ENCODE measurements around the gene HTRA2.

Gene HTRA2

GRCh38 chr2:74562126-74562775, 32.5 kb downstream of the HTRA2 start:
- Histone ChIP-seq H4K20me1 (peaks cover 0 to 4% (median 0%) of the 10 kb centered on the region in 11 experiments; a peak in 3 of 22 replicates), H3K27ac (peak overlapping the region in 7 of 11 experiments; percentile 24 to 68 (median 56); a peak in 13 of 22 replicates), H3K4me2 (peak overlapping the region in 8 of 11 experiments; percentile 43 to 86 (median 66); a peak in 16 of 22 replicates)

GRCh38 chr2:74564222-74564621, 34.5 kb downstream of the HTRA2 start:
- Histone ChIP-seq H3K27me3 (no peaks in the 10 kb centered on the region), H4K20me1 (no peaks in the 10 kb centered on the region), H3K4me2 (peak overlapping the region in 3 of 11 experiments; percentile 2 to 29 (median 10); a peak in 3 of 22 replicates), H3K9me3 (replicated peaks in 1 of 11) (no peaks in the 10 kb centered on the region), H3K27ac (no peak overlapping the region), H3K36me3 (no peaks in the 10 kb centered on the region), H3K4me1 (peaks cover 6 to 91% (median 41%) of the 10 kb centered on the region in 10 experiments; a peak in 18 of 20 replicates), H3K9ac (no peak overlapping the region), H3K4me3 (no peak overlapping the region)
- no peak for TF ChIP-seq Cebpa-rat (IDR thresholded peaks at IDR 0.05)

More at GRCh38 chr2:74562126-74562775, 32.5 kb downstream of the HTRA2 start:
- Histone ChIP-seq H3K27me3 (no peaks in the 10 kb centered on the region), H3K9me3 (replicated peaks in 1 of 11) (no peaks in the 10 kb centered on the region), H3K9ac (no peak overlapping the region), H3K36me3 (peaks cover 0 to 15% (median 7%) of the 10 kb centered on the region in 11 experiments; a peak in 12 of 22 replicates), H3K4me1 (peaks cover 6 to 88% (median 35%) of the 10 kb centered on the region in 10 experiments; a peak in 18 of 20 replicates), H3K4me3 (no peak overlapping the region)
- TF ChIP-seq Cebpa-rat (IDR thresholded peaks at IDR 0.05), result no peak

GRCh38 chr2:74566076-74566753, 36.5 kb downstream of the HTRA2 start:
- Histone ChIP-seq H3K36me3 (no peaks in the 10 kb centered on the region), H3K4me2 (peak overlapping the region in 7 of 11 experiments; percentile 12 to 90 (median 71); a peak in 10 of 22 replicates), H3K9ac (peak overlapping the region in 3 of 11 experiments; percentile 32 to 49 (median 38); a peak in 3 of 22 replicates), H3K4me1 (peaks cover 4 to 93% (median 41%) of the 10 kb centered on the region in 10 experiments; a peak in 17 of 20 replicates), H3K4me3 (no peak overlapping the region), H3K27me3 (no peaks in the 10 kb centered on the region), H3K9me3 (replicated peaks in 1 of 11) (no peaks in the 10 kb centered on the region), H4K20me1 (no peaks in the 10 kb centered on the region), H3K27ac (peak overlapping the region in 4 of 11 experiments; percentile 56 to 79 (median 67); a peak in 9 of 22 replicates)
- TF ChIP-seq Cebpa-rat (IDR thresholded peaks at IDR 0.05), result no peak

GRCh38 chr2:74566754-74567085, 37.0 kb downstream of the HTRA2 start:
- H3K4me2 ChIP-seq, result peak overlapping the region in 7 of 11 experiments; percentile 12 to 90 (median 71); a peak in 11 of 22 replicates

DNA sequence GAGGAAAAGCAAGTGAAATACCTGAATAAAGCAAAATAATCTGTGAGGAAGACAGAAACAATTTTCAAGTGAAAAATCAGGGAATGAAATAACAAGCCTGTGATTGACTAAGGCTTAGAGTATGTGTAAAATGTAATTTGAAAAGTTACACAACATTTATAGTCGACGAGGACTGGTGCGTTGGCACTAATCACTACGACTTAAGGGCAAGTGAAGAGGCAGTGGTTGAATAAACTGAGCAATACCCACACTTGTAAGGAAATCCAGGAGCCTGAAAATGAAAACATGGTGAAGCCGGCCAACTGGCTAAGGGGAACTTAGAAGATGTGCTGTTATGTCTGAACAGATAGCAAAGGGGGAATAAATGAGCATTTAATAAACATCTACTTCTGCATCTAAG, 38.1 kb downstream of the HTRA2 start:
- TF ChIP-seq Cebpa-rat (IDR thresholded peaks at IDR 0.05), result no peak
- H3K9me3 ChIP-seq (replicated peaks in 1 of 11), result peaks cover 0 to 2% (median 0%) of the 10 kb centered on the region in 11 experiments; a peak in 4 of 22 replicates
- peaks cover 8 to 93% (median 40%) of the 10 kb centered on the region in 10 experiments; a peak in 18 of 20 replicates for H3K4me1 ChIP-seq
- peak overlapping the region in 5 of 11 experiments; percentile 51 to 90 (median 64); a peak in 8 of 22 replicates for H3K4me2 ChIP-seq
- H4K20me1 ChIP-seq, result no peaks in the 10 kb centered on the region
- H3K36me3 ChIP-seq, result no peaks in the 10 kb centered on the region
- no peak overlapping the region for H3K9ac ChIP-seq
- no peaks in the 10 kb centered on the region for H3K27me3 ChIP-seq
- peak overlapping the region in 1 of 11 experiments; percentile 63; a peak in 3 of 22 replicates for H3K27ac ChIP-seq
- no peak overlapping the region for H3K4me3 ChIP-seq

More at GRCh38 chr2:74566754-74567085, 37.0 kb downstream of the HTRA2 start:
- no peak overlapping the region for H3K4me3 ChIP-seq
- H3K27me3 ChIP-seq, result no peaks in the 10 kb centered on the region
- peak overlapping the region in 3 of 11 experiments; percentile 32 to 49 (median 38); a peak in 3 of 22 replicates for H3K9ac ChIP-seq
- no peaks in the 10 kb centered on the region for H3K36me3 ChIP-seq
- peak overlapping the region in 5 of 11 experiments; percentile 31 to 79 (median 63); a peak in 9 of 22 replicates for H3K27ac ChIP-seq
- H3K4me1 ChIP-seq, result peaks cover 8 to 93% (median 44%) of the 10 kb centered on the region in 10 experiments; a peak in 18 of 20 replicates
- no peaks in the 10 kb centered on the region for H3K9me3 ChIP-seq (replicated peaks in 1 of 11)
- TF ChIP-seq Cebpa-rat (IDR thresholded peaks at IDR 0.05), result no peak
- H4K20me1 ChIP-seq, result no peaks in the 10 kb centered on the region

DNA sequence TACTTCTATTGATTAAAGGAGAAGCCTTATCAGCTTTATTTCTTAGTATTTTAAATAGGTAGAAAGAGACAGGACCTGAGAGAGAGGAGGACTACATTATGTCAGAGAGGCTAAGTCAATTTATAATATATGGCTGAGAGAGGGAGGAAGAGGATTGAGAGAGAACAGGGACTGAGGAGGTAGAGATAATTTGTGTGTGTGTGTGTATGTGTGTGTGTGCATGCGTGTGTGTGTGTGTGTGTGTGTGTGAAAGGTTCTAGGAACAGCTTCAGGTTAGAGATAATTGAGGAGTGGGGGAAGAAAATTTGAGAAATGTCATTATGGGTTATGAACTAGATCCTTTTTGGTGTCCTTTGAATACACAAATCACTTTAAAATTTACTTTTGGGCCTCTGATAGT, 40.0 kb downstream of the HTRA2 start:
- H3K4me3 ChIP-seq, result no peak overlapping the region
- H3K36me3 ChIP-seq, result no peaks in the 10 kb centered on the region
- peaks cover 0 to 9% (median 0%) of the 10 kb centered on the region in 11 experiments; a peak in 6 of 22 replicates for H3K9me3 ChIP-seq (replicated peaks in 1 of 11)
- no peak overlapping the region for H3K27ac ChIP-seq
- H3K27me3 ChIP-seq, result no peaks in the 10 kb centered on the region
- peak overlapping the region in 5 of 11 experiments; percentile 73 to 90 (median 85); a peak in 7 of 22 replicates for H3K4me2 ChIP-seq
- H4K20me1 ChIP-seq, result no peaks in the 10 kb centered on the region
- peaks cover 25 to 99% (median 56%) of the 10 kb centered on the region in 10 experiments for H3K4me1 ChIP-seq
- TF ChIP-seq Cebpa-rat (IDR thresholded peaks at IDR 0.05), result no peak
- H3K9ac ChIP-seq, result no peak overlapping the region

- no peak overlapping the region for H3K4me3 ChIP-seq
- H3K27ac ChIP-seq, result peak overlapping the region in 7 of 11 experiments; percentile 13 to 93 (median 89); a peak in 11 of 22 replicates
- H3K9me3 ChIP-seq (replicated peaks in 1 of 11), result peaks cover 0 to 9% (median 0%) of the 10 kb centered on the region in 11 experiments; a peak in 6 of 22 replicates
- no peaks in the 10 kb centered on the region for H3K27me3 ChIP-seq
- H3K4me2 ChIP-seq, result peak overlapping the region; percentile 14 to 90 (median 45); a peak in 21 of 22 replicates
- no peaks in the 10 kb centered on the region for H4K20me1 ChIP-seq
- 0 out of 22 replicates have a peak overlapping the region, but pooled peaks of 1 of the 11 experiments have one; percentile 2 for H3K9ac ChIP-seq
- TF ChIP-seq Cebpa-rat (IDR thresholded peaks at IDR 0.05), result no peak
- H3K36me3 ChIP-seq, result no peaks in the 10 kb centered on the region
- peaks cover 27 to 100% (median 67%) of the 10 kb centered on the region in 10 experiments for H3K4me1 ChIP-seq
Observed at GRCh38 chr2:74571058-74571457, 41.3 kb downstream of the HTRA2 start.

DNA sequence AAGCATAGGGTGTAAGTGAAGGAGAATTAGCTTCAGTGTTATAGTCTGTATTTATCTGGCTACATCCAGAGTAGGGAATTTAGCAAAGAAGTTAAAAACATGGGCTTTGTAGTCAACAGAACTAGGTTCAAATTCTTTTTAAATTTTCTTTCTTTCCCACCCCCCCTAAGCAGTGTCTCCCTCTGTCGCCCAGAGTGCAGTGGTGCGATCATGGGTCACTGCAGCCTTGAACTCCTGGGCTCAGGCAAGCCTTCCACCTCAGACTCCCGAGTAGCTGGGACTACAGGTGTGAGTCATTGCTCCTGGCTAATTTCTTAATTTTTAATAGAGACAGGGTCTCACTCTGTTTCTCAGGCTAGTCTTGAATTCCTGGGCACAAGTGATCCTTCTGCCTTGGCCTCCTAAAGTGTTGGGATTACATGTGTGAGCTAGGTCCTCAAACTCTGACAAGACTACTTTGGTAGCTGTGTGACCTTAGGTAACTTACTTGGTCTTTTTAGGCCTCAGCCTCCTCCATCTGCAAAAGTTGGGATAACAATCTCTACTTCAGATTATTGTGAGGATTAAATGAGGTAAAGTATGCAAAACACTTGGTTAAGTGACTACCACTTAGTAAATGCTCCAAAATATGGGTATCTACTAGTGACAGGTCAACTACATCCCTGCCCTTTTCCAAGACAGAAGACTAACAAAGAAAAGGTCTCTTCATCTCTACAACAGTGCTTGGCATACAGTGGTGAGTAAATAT, 42.6 kb downstream of the HTRA2 start:
- Histone ChIP-seq H3K4me1 (peaks cover 37 to 100% (median 72%) of the 10 kb centered on the region in 10 experiments), H3K36me3 (no peaks in the 10 kb centered on the region), H4K20me1 (no peaks in the 10 kb centered on the region), H3K27ac (peak overlapping the region in 8 of 11 experiments; percentile 85 to 95 (median 90); a peak in 13 of 22 replicates), H3K9me3 (replicated peaks in 1 of 11) (peaks cover 0 to 9% (median 0%) of the 10 kb centered on the region in 11 experiments; a peak in 6 of 22 replicates), H3K4me2 (peak overlapping the region in 5 of 11 experiments; percentile 73 to 90 (median 85); a peak in 10 of 22 replicates), H3K4me3 (no peak overlapping the region), H3K9ac (no peak overlapping the region), H3K27me3 (no peaks in the 10 kb centered on the region)
- no peak for TF ChIP-seq Cebpa-rat (IDR thresholded peaks at IDR 0.05)

All from BLaER1 treated with 17β-estradiol and CSF1 and Interleukin-3, amounts not matched to agents 10 nM and 100 nM (cell line).